ENCODE measurements around the gene PPP2R3C. TPM values are rescaled to one million over a fixed set of nuclear protein-coding genes. Genes with fewer than 3 reads are reported as not detected.

Gene PPP2R3C
- total and polyA plus RNA-seq, 4 donors: 19.6 to 42.1 (median 27.3) TPM

DNA sequence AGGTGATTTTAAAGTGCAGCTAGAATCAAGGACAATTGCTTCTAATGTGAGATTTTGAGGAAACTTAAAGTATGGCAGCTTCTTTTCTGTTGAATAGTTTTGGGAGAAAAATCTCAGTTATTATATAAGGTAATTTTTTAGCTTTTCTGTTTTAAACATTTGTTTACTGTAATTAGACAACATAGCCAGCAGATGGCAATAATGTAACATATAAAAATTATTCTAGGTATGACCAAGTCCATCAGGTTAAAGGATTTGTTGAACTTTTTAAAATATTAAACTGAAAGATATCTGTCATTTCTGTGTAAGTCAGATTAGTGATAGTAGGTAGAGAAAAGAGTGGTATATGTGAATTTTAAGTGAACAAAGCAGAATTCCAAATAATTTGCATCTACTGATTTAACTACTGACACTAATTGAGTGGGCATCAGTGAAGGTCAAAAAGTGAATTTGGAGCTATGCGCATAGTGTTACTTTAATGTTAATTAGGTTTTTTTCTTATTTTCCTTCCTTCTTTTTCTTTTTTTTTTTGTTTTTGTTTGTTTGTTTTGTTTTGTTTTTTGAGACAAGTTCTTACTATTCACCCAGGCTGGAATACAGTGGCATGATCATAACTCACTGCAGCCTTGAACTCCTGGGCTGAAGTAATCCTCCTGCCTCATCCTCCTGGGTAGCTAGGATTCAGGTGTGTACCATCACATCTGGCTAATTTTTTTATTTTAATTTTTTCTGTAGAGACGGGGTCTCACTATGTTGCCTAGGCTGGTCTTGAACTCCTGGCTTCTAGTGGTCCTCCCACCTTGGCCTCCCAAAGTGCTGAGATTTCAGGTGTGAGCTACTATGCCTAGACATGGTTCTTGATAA lies 19.2 kb upstream of the PPP2R3C start:
- H3K27me3 ChIP-seq (ENCODE audit: control insufficient read depth in 3 of 3, insufficient read depth in 3 of 3, low read length in 2 of 3): no peaks in the 10 kb centered on the region
- peaks cover 0 to 7% (median 3%) of the 10 kb centered on the region in 4 donors for H3K36me3 ChIP-seq (ENCODE audit: control insufficient read depth in 4 of 4, insufficient read depth in 4 of 4, low read length in 4 of 4)
- no peak overlapping the region for H3K4me3 ChIP-seq
- TF ChIP-seq, protein P1, sequence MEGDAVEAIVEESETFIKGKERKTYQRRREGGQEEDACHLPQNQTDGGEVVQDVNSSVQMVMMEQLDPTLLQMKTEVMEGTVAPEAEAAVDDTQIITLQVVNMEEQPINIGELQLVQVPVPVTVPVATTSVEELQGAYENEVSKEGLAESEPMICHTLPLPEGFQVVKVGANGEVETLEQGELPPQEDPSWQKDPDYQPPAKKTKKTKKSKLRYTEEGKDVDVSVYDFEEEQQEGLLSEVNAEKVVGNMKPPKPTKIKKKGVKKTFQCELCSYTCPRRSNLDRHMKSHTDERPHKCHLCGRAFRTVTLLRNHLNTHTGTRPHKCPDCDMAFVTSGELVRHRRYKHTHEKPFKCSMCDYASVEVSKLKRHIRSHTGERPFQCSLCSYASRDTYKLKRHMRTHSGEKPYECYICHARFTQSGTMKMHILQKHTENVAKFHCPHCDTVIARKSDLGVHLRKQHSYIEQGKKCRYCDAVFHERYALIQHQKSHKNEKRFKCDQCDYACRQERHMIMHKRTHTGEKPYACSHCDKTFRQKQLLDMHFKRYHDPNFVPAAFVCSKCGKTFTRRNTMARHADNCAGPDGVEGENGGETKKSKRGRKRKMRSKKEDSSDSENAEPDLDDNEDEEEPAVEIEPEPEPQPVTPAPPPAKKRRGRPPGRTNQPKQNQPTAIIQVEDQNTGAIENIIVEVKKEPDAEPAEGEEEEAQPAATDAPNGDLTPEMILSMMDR (IDR thresholded peaks at IDR 0.05; ENCODE audit: control extremely low read depth, extremely low read depth): no peak
- ATAC-seq (ENCODE audit: insufficient read depth, low FRiP score) (no peak), DNase-seq (peak in 2 of 3 donors; percentile 17 to 43)
- no peak overlapping the region for H3K27ac ChIP-seq (ENCODE audit: low read depth in 1 of 2, low read length in 1 of 2)
- 96% methylated on average over 2 of the region's 2 CpGs; no CpG with 5 or more reads in 1 of the 2 donors for WGBS, 2 donors
- no peak overlapping the region for H3K9ac ChIP-seq (ENCODE audit: insufficient read depth in 1 of 2, low read length in 2 of 2)
- H3K4me1 ChIP-seq (ENCODE audit: control insufficient read depth in 5 of 5, insufficient read depth in 5 of 5, low read length in 5 of 5): peaks cover 0 to 2% (median 0%) of the 10 kb centered on the region in 5 donors
- no peaks in the 10 kb centered on the region for H3K9me3 ChIP-seq (ENCODE audit: control insufficient read depth in 4 of 4, insufficient read depth in 3 of 4, low read length in 3 of 4)

DNA sequence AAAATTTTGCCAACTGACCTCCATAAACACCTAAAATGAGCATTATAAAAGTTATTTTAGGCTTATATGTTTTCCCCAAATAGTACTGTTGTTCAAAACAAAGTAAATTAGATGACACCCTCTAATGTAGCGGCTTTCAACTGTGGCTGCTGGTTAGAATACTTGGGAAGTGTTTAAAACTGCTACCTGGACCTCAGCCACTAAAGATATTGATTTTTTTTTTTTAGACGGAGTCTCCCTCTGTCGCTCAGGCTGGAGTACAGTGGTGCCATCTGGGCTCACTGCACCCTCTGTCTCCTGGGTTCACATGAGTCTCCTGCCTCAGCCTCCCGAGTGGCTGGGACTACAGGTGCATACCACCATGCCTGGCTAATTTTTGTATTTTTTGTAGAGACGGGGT lies 16.8 kb upstream of the PPP2R3C start:
- H3K9ac ChIP-seq (ENCODE audit: insufficient read depth in 1 of 2, low read length in 2 of 2): no peak overlapping the region
- peaks cover 0 to 3% (median 0%) of the 10 kb centered on the region in 5 donors for H3K4me1 ChIP-seq (ENCODE audit: control insufficient read depth in 5 of 5, insufficient read depth in 5 of 5, low read length in 5 of 5)
- no peak overlapping the region for H3K27ac ChIP-seq (ENCODE audit: low read depth in 1 of 2, low read length in 1 of 2)
- no peak for DNase-seq
- peaks cover 0 to 8% (median 5%) of the 10 kb centered on the region in 4 donors for H3K36me3 ChIP-seq (ENCODE audit: control insufficient read depth in 4 of 4, insufficient read depth in 4 of 4, low read length in 4 of 4)
- H3K9me3 ChIP-seq (ENCODE audit: control insufficient read depth in 4 of 4, insufficient read depth in 3 of 4, low read length in 3 of 4): no peaks in the 10 kb centered on the region
- no peak overlapping the region for H3K4me3 ChIP-seq
- WGBS, 2 donors: 74% methylated on average over 5 of the region's 5 CpGs; no CpG with 5 or more reads in 1 of the 2 donors
- ATAC-seq (ENCODE audit: insufficient read depth, low FRiP score): no peak
- H3K27me3 ChIP-seq (ENCODE audit: control insufficient read depth in 3 of 3, insufficient read depth in 3 of 3, low read length in 2 of 3): no peaks in the 10 kb centered on the region
- TF ChIP-seq, protein P1 (IDR thresholded peaks at IDR 0.05; ENCODE audit: control extremely low read depth, extremely low read depth): no peak

DNA sequence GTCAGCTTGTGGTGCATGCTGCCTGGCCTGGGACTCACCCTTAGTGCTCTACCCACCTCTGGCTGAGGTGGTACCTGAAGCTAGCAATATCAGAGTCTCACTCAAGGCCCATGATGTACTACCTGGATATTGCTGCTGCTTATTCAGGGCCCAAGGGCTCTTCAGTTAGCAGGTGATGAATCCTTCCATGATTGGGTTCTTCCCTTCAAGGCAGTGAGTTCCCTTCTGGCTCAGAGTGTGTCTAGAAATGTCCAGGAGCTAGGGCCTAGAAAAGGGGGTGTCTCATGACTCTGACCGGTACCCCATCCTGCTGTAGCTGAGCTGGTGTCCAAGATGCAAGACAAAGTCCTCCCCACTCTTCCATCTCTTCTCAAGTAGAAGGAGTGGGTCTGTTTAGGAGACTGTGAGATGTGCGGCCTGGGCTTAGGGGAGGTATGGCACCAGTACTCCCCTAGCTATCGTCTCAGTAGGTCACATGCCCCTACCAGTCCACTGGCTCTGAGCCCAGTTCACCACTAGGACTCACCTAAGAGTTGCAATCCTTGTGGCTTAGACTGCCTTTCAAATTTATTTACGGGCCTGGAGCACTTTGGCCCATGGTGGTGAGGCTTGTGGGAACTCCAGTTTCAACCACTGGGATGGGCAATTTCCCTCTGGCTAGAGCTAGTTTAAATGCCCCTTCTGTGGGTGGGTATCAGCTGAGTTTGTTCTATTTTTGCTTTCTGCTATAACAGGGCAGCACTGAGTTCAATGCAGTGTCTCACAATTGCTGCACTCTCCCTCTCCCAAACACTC lies 12.7 kb upstream of the PPP2R3C start:
- 70 to 83% methylated on average over 4 of the region's 4 CpGs for WGBS, 2 donors

More for the DNA sequence above, 12.7 kb upstream of the PPP2R3C start:
- Histone ChIP-seq H3K4me3 (no peak overlapping the region), H3K4me1 (ENCODE audit: control insufficient read depth in 5 of 5, insufficient read depth in 5 of 5, low read length in 5 of 5) (peaks cover 0 to 3% (median 0%) of the 10 kb centered on the region in 5 donors), H3K36me3 (ENCODE audit: control insufficient read depth in 4 of 4, insufficient read depth in 4 of 4, low read length in 4 of 4) (peaks cover 0 to 11% (median 6%) of the 10 kb centered on the region in 4 donors), H3K9me3 (ENCODE audit: control insufficient read depth in 4 of 4, insufficient read depth in 3 of 4, low read length in 3 of 4) (peaks cover 0 to 6% (median 0%) of the 10 kb centered on the region in 4 donors), H3K9ac (ENCODE audit: insufficient read depth in 1 of 2, low read length in 2 of 2) (no peak overlapping the region), H3K27ac (ENCODE audit: low read depth in 1 of 2, low read length in 1 of 2) (no peak overlapping the region), H3K27me3 (ENCODE audit: control insufficient read depth in 3 of 3, insufficient read depth in 3 of 3, low read length in 2 of 3) (no peaks in the 10 kb centered on the region)
- DNase-seq (no peak), ATAC-seq (ENCODE audit: insufficient read depth, low FRiP score) (no peak)
- TF ChIP-seq, protein P1 (IDR thresholded peaks at IDR 0.05; ENCODE audit: control extremely low read depth, extremely low read depth): no peak
